ENCODE results near the gene OR6C1. TPM values are rescaled to one million over a fixed set of nuclear protein-coding genes. Genes with fewer than 3 reads are reported as not detected.

Gene OR6C1
- polyA plus RNA-seq (2013, experiment 1 of 2) = not detected
- polyA plus RNA-seq (2013, experiment 2 of 2) = not detected

DNA sequence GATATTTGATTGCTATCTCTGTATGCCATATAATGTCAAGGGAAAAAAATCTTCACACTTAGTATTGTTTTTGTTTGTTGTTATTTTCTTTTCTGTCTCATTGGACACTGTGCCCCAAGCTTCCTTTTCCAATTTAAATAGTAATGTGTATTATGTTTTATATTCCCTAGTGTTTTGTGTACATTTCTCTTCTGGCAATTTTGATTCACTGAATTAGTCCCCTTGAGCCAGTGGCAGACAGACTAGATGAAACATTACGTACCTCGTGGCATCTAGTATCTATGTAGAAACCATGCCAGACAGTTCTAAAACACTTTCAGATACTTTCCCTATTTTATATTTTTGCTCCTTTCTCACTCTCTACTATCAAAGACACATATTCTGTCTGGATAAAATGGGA lies at the start of gene OR6C1:
TSS of gene OR6C1 (plus strand) at position 301 of the 400 bp plus-strand sequence. CDS start 6,257 bp downstream, outside the sequence.
- no peak within 1 kb of the TSS for H2BK120ac ChIP-seq (ENCODE audit: low read depth, low read length)
- H2BK12ac ChIP-seq (ENCODE audit: low read length in 2 of 2) = no peak within 1 kb of the TSS
- H3K18ac ChIP-seq (ENCODE audit: low read depth in 1 of 2, low read length in 2 of 2) = no peak within 1 kb of the TSS
- no peak within 1 kb of the TSS for H2BK5ac ChIP-seq (ENCODE audit: low read depth, low read length, poor library complexity, severe bottlenecking)
- H2BK15ac ChIP-seq (ENCODE audit: low read depth, poor library complexity, severe bottlenecking) = no peak within 1 kb of the TSS
- no peaks in the 10 kb centered on the region for H3K4me1 ChIP-seq (ENCODE audit: control insufficient read depth, insufficient read depth, low read depth, low read length)
- no peak within 1 kb of the TSS for H3K14ac ChIP-seq (ENCODE audit: low read length in 2 of 2)
- no peak within 1 kb of the TSS for H4K8ac ChIP-seq (ENCODE audit: low read length)
- no peak within 1 kb of the TSS for H3K23ac ChIP-seq (ENCODE audit: low read length in 2 of 2)
- no peak within 1 kb of the TSS for H3K4ac ChIP-seq (ENCODE audit: low read depth in 1 of 2, low read length in 2 of 2)
- no peak within 1 kb of the TSS for H2AK5ac ChIP-seq (ENCODE audit: low read length, severe bottlenecking)
- no peaks in the 10 kb centered on the region for H3K9me3 ChIP-seq (ENCODE audit: control insufficient read depth, low read length)
- 78% methylated on average over 2 of the region's 2 CpGs for WGBS
- no peak for DNase-seq
- H3K36me3 ChIP-seq (ENCODE audit: control insufficient read depth in 1 of 2, insufficient read depth in 2 of 2, low read depth in 1 of 2, low read length in 2 of 2) = no peaks in the 10 kb centered on the region
- no peak within 1 kb of the TSS for H3K27ac ChIP-seq (ENCODE audit: low read length, poor library complexity, severe bottlenecking)
- H3K4me3 ChIP-seq (ENCODE audit: insufficient read depth in 1 of 2, low read depth in 1 of 2, low read length in 2 of 2) = no peak within 1 kb of the TSS
- H3K9ac ChIP-seq (ENCODE audit: low read length) = no peak within 1 kb of the TSS
- H3K27me3 ChIP-seq (ENCODE audit: control insufficient read depth in 1 of 2, insufficient read depth in 1 of 2, low read length in 2 of 2) = no peaks in the 10 kb centered on the region
- no peak within 1 kb of the TSS for H3K4me2 ChIP-seq (ENCODE audit: low read length, poor library complexity, severe bottlenecking)
- H4K91ac ChIP-seq (ENCODE audit: low read length) = no peak within 1 kb of the TSS
- H3K79me1 ChIP-seq (replicated peaks; ENCODE audit: low read length, poor library complexity, severe bottlenecking) = no peaks in the 10 kb centered on the region
- no peak within 1 kb of the TSS for H2AFZ ChIP-seq (ENCODE audit: low read depth, low read length)

DNA sequence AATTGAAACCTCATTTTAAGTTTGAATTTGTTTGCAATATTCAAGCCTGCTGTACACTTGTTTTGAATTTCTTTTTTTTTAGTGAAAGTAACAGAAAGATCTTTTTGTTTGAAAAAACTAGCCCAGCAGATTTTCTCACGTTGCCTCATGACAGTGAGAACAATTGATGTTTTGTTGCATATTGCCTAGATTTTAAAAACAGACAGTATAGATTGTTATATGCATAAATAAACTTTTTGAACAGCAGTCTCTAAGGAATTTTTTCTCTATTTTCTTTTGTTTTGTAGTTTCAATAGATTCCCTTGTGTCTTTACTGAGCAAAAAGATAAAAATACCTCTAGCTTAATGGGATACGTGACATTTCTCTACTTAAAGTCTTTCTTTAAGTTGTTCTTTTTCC lies 33.2 kb upstream of the OR6C1 start:
- Histone ChIP-seq H3K18ac (ENCODE audit: low read depth in 1 of 2, low read length in 2 of 2) (no peak overlapping the region), H3K4me2 (ENCODE audit: low read length, poor library complexity, severe bottlenecking) (no peak overlapping the region), H3K36me3 (ENCODE audit: control insufficient read depth in 1 of 2, insufficient read depth in 2 of 2, low read depth in 1 of 2, low read length in 2 of 2) (no peaks in the 10 kb centered on the region), H3K14ac (ENCODE audit: low read length in 2 of 2) (no peak overlapping the region), H3K27ac (ENCODE audit: low read length, poor library complexity, severe bottlenecking) (no peak overlapping the region), H2BK120ac (ENCODE audit: low read depth, low read length) (no peak overlapping the region), H3K9ac (ENCODE audit: low read length) (no peak overlapping the region), H3K4me3 (ENCODE audit: insufficient read depth in 1 of 2, low read depth in 1 of 2, low read length in 2 of 2) (no peak overlapping the region), H3K27me3 (ENCODE audit: control insufficient read depth in 1 of 2, insufficient read depth in 1 of 2, low read length in 2 of 2) (no peaks in the 10 kb centered on the region), H2BK15ac (ENCODE audit: low read depth, poor library complexity, severe bottlenecking) (no peak overlapping the region), H2AK5ac (ENCODE audit: low read length, severe bottlenecking) (no peak overlapping the region), H3K4me1 (ENCODE audit: control insufficient read depth, insufficient read depth, low read depth, low read length) (no peaks in the 10 kb centered on the region), H4K91ac (ENCODE audit: low read length) (no peak overlapping the region), H3K23ac (ENCODE audit: low read length in 2 of 2) (no peak overlapping the region), H2AFZ (ENCODE audit: low read depth, low read length) (no peak overlapping the region), H3K4ac (ENCODE audit: low read depth in 1 of 2, low read length in 2 of 2) (no peak overlapping the region), H2BK12ac (ENCODE audit: low read length in 2 of 2) (no peak overlapping the region), H4K8ac (ENCODE audit: low read length) (no peak overlapping the region), H3K79me1 (replicated peaks; ENCODE audit: low read length, poor library complexity, severe bottlenecking) (no peaks in the 10 kb centered on the region), H3K9me3 (ENCODE audit: control insufficient read depth, low read length) (peaks cover 10% of the 10 kb centered on the region), H2BK5ac (ENCODE audit: low read depth, low read length, poor library complexity, severe bottlenecking) (no peak overlapping the region)
- no peak for DNase-seq
- WGBS = no CpG with 5 or more reads among the region's 2 CpGs

DNA sequence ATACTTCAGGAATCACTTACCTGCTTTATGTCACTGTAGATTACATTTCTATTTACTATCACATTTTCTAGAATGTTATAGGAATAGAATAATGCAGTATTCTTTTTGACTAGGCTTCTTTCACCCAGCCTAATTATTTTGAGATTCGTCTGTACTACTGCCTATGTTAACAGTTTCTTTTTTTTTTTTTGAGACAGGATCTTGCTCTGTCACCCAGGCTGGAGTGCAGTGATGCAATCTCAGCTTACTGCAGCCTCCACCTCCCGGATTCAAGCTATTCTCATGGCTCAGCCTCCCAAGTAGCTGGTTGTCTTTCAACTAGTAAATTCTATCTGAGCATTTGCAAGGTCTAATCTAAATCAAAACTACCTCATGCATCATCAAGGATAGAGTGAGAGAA lies 24.1 kb upstream of the OR6C1 start:
- Histone ChIP-seq H2BK12ac (ENCODE audit: low read length in 2 of 2) (no peak overlapping the region), H4K91ac (ENCODE audit: low read length) (no peak overlapping the region), H3K27me3 (ENCODE audit: control insufficient read depth in 1 of 2, insufficient read depth in 1 of 2, low read length in 2 of 2) (no peaks in the 10 kb centered on the region), H2BK15ac (ENCODE audit: low read depth, poor library complexity, severe bottlenecking) (no peak overlapping the region), H3K14ac (ENCODE audit: low read length in 2 of 2) (no peak overlapping the region), H3K4me1 (ENCODE audit: control insufficient read depth, insufficient read depth, low read depth, low read length) (no peaks in the 10 kb centered on the region), H2BK120ac (ENCODE audit: low read depth, low read length) (no peak overlapping the region), H3K4me2 (ENCODE audit: low read length, poor library complexity, severe bottlenecking) (no peak overlapping the region), H3K36me3 (ENCODE audit: control insufficient read depth in 1 of 2, insufficient read depth in 2 of 2, low read depth in 1 of 2, low read length in 2 of 2) (no peaks in the 10 kb centered on the region), H3K18ac (ENCODE audit: low read depth in 1 of 2, low read length in 2 of 2) (no peak overlapping the region), H3K23ac (ENCODE audit: low read length in 2 of 2) (no peak overlapping the region), H3K79me1 (replicated peaks; ENCODE audit: low read length, poor library complexity, severe bottlenecking) (no peaks in the 10 kb centered on the region), H3K9ac (ENCODE audit: low read length) (no peak overlapping the region), H4K8ac (ENCODE audit: low read length) (no peak overlapping the region), H2AFZ (ENCODE audit: low read depth, low read length) (no peak overlapping the region), H3K4ac (ENCODE audit: low read depth in 1 of 2, low read length in 2 of 2) (no peak overlapping the region), H3K4me3 (ENCODE audit: insufficient read depth in 1 of 2, low read depth in 1 of 2, low read length in 2 of 2) (no peak overlapping the region), H2BK5ac (ENCODE audit: low read depth, low read length, poor library complexity, severe bottlenecking) (no peak overlapping the region), H3K27ac (ENCODE audit: low read length, poor library complexity, severe bottlenecking) (no peak overlapping the region), H2AK5ac (ENCODE audit: low read length, severe bottlenecking) (no peak overlapping the region), H3K9me3 (ENCODE audit: control insufficient read depth, low read length) (no peaks in the 10 kb centered on the region)
- WGBS = 40% methylated on average over 2 of the region's 2 CpGs
- DNase-seq = no peak

DNA sequence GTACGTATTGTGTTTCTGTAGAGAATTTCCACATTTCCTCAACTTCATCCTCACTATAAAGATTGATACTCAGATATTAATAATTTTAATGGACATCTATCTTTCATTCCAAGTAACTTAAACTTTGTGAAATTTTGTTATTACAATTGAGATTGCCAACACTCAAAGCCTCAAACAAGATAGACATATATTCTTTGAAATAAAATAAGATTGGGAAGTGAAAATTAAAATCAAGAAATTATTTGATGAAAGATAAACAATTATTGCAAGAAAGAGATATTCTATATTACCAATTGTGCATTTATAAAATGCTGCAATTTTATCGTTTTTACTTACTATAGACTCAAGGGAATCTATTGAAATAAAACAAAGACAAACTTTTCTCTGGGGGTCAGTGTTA lies 17.7 kb upstream of the OR6C1 start, which contains the start of gene OR6C6:
TSS of gene OR6C6 (minus strand) at position 101 of the 400 bp plus-strand sequence. CDS start 1,337 bp downstream, outside the sequence.
- Histone ChIP-seq H3K36me3 (ENCODE audit: control insufficient read depth in 1 of 2, insufficient read depth in 2 of 2, low read depth in 1 of 2, low read length in 2 of 2) (no peaks in the 10 kb centered on the region), H2BK120ac (ENCODE audit: low read depth, low read length) (no peak within 1 kb of the TSS), H2AFZ (ENCODE audit: low read depth, low read length) (no peak within 1 kb of the TSS), H3K27me3 (ENCODE audit: control insufficient read depth in 1 of 2, insufficient read depth in 1 of 2, low read length in 2 of 2) (no peaks in the 10 kb centered on the region), H2BK15ac (ENCODE audit: low read depth, poor library complexity, severe bottlenecking) (no peak within 1 kb of the TSS), H3K4me2 (ENCODE audit: low read length, poor library complexity, severe bottlenecking) (no peak within 1 kb of the TSS), H3K4me3 (ENCODE audit: insufficient read depth in 1 of 2, low read depth in 1 of 2, low read length in 2 of 2) (no peak within 1 kb of the TSS), H2AK5ac (ENCODE audit: low read length, severe bottlenecking) (no peak within 1 kb of the TSS), H4K91ac (ENCODE audit: low read length) (no peak within 1 kb of the TSS), H3K14ac (ENCODE audit: low read length in 2 of 2) (no peak within 1 kb of the TSS), H3K9ac (ENCODE audit: low read length) (no peak within 1 kb of the TSS), H4K8ac (ENCODE audit: low read length) (no peak within 1 kb of the TSS), H3K79me1 (replicated peaks; ENCODE audit: low read length, poor library complexity, severe bottlenecking) (no peaks in the 10 kb centered on the region), H3K4me1 (ENCODE audit: control insufficient read depth, insufficient read depth, low read depth, low read length) (no peaks in the 10 kb centered on the region), H3K9me3 (ENCODE audit: control insufficient read depth, low read length) (no peaks in the 10 kb centered on the region), H3K18ac (ENCODE audit: low read depth in 1 of 2, low read length in 2 of 2) (no peak within 1 kb of the TSS), H2BK12ac (ENCODE audit: low read length in 2 of 2) (no peak within 1 kb of the TSS), H3K23ac (ENCODE audit: low read length in 2 of 2) (no peak within 1 kb of the TSS), H3K4ac (ENCODE audit: low read depth in 1 of 2, low read length in 2 of 2) (no peak within 1 kb of the TSS), H3K27ac (ENCODE audit: low read length, poor library complexity, severe bottlenecking) (no peak within 1 kb of the TSS), H2BK5ac (ENCODE audit: low read depth, low read length, poor library complexity, severe bottlenecking) (no peak within 1 kb of the TSS)
- DNase-seq = no peak
- WGBS = no CpG with 5 or more reads among the region's 2 CpGs
